Spleen (tissue), 11 donors: ENCODE measurements around the gene CDK5RAP3. TPM values are rescaled to one million over a fixed set of nuclear protein-coding genes. Genes with fewer than 3 reads are reported as not detected.

Experiments
- DNase-seq: peaks from one replicate; pipeline ENCODE4 v3.0.0-alpha.2; 2020
- H3K27ac ChIP-seq, 8 donors: fragments of 200-600 bp; sonication (generic) in 7 of 8; 1 replicate in 4 of 8; 2 replicates in 4 of 8; pipeline versions ENCODE4 v1.5.0 to v1.8.0; 2016 to 2021; ENCODE audit warnings: inconsistent platforms in 4 of 8, mild to moderate bottlenecking in 4 of 8, moderate library complexity in 1 of 8
- H3K27me3 ChIP-seq, 7 donors: fragments of 200-600 bp; sonication (generic) in 6 of 7; replicated peaks in 1 of 7; 1 replicate in 4 of 7; 2 replicates in 3 of 7; pipeline versions ENCODE4 v1.5.0 to v1.8.0; 2016 to 2021; ENCODE audit warnings: inconsistent platforms in 3 of 7, mild to moderate bottlenecking in 1 of 7
- H3K36me3 ChIP-seq, 6 donors: fragments of 200-600 bp; sonication (generic) in 5 of 6; 1 replicate in 4 of 6; 2 replicates in 2 of 6; pipeline versions ENCODE4 v1.5.0 to v1.8.0; 2016 to 2021; ENCODE audit warnings: inconsistent platforms in 2 of 6
- H3K4me1 ChIP-seq, 6 donors: fragments of 200-600 bp; sonication (generic) in 5 of 6; 1 replicate in 3 of 6; 2 replicates in 3 of 6; pipeline versions ENCODE4 v1.5.0 to v1.8.0; 2016 to 2021; ENCODE audit warnings: inconsistent platforms in 3 of 6
- H3K4me3 ChIP-seq, 8 donors: fragments of 200-600 bp; sonication (generic) in 7 of 8; 1 replicate in 4 of 8; 2 replicates in 4 of 8; pipeline versions ENCODE4 v1.5.0 to v1.8.0; 2016 to 2021; ENCODE audit warnings: inconsistent platforms in 4 of 8, mild to moderate bottlenecking in 4 of 8, moderate library complexity in 2 of 8
- H3K9me3 ChIP-seq, 8 donors: fragments of 200-600 bp; sonication (generic) in 7 of 8; 1 replicate in 4 of 8; 2 replicates in 4 of 8; pipeline versions ENCODE4 v1.5.0 to v1.8.0; 2016 to 2021; ENCODE audit warnings: inconsistent platforms in 4 of 8
- CTCF ChIP-seq, 11 experiments: fragments of 200-600 bp in 7 of 11; fragments of 450-650 bp in 4 of 11; sonication (generic) in 4 of 11; IDR thresholded peaks in 8 of 11; conservative IDR thresholded peaks in 3 of 11; 1 replicate in 7 of 11; 2 replicates in 4 of 11; pipeline versions ENCODE4 v1.4.0 to v1.8.0; 2016 to 2021; ENCODE audit warnings: antibody characterized with exemption in 11 of 11, inconsistent platforms in 4 of 11, mild to moderate bottlenecking in 1 of 11
- POLR2A ChIP-seq, 3 donors: fragments of 450-650 bp; IDR thresholded peaks; one replicate each; pipeline ENCODE4 v1.5.1; 2017; ENCODE audit warnings: antibody characterized with exemption in 3 of 3, mild to moderate bottlenecking in 1 of 3
- POLR2AphosphoS5 ChIP-seq, 3 donors: sonication (generic); formaldehyde crosslinking; IDR thresholded peaks; one replicate each; pipeline ENCODE4 v1.5.1; 2017; ENCODE audit warnings: antibody characterized with exemption in 3 of 3
- WGBS, 5 donors: extraction: QIAGEN DNeasy Blood & Tissue Kit in 3 of 5; methylation state at CpG; one replicate each; pipeline versions ENCODE4 v1.1.5 to v1.1.7; 2013 to 2018; 5-methylcytosine and 5-hydroxymethylcytosine counted together
- intact Hi-C: fragments of 100-400 bp; cut with DNase I; formaldehyde crosslinking; loops from one replicate; pipeline ENCODE4 v1.15.0; 2023; ENCODE audit warnings: low total_unique reads
- polyA plus RNA-seq, 3 donors: library from polyadenylated mRNA; stranded (reverse); fragments of 200-250 nt; gene quantifications; one replicate each; pipeline ENCODE4 v1.2.1, GENCODE V29; 2013
- total RNA-seq, 7 donors: library from RNA; depleted of rRNA in 3 of 7; stranded (reverse); fragments of >200 nt in 3 of 7; fragmentation: NEBNext Ultra II Directional in 4 of 7; extraction: Animal tissue kit (Norgen Biotek cat#: 25700) in 4 of 7; gene quantifications; one replicate each; pipeline versions ENCODE4 v1.1.0 to v1.2.1, GENCODE V29; 2016 to 2021
- donor health status: healthy with polysubstance abuse.
- donor health status: DM: no; HTN: no; CAD: no; lungs with moderate emphysema.
- donor health status: DM: no; HTN: no; CAD: no.
- donor health status: Bipolar disorder and iron deficiency.
- donor health status: healthy.
- donor health status: DM: no; HTN: no; CAD: no.
- donor health status: DM: yes; HTN: yes; CAD: no.

Gene CDK5RAP3
- total and polyA plus RNA-seq, 10 donors, result 216 to 1,020 (median 261) TPM

- Histone ChIP-seq H3K9me3 (no peaks in the 10 kb centered on the region), H3K27ac (no peak overlapping the region), H3K4me3 (no peak overlapping the region), H3K4me1 (peaks cover 8 to 36% (median 26%) of the 10 kb centered on the region in 6 donors), H3K36me3 (peaks cover 0 to 8% (median 6%) of the 10 kb centered on the region in 6 donors), H3K27me3 (no peaks in the 10 kb centered on the region)
- DNase-seq, result no peak
- intact Hi-C loops, result no loop called here
- WGBS, 5 donors, result 90 to 97% (median 94%) methylated on average over 5 of the region's 5 CpGs
- TF ChIP-seq CTCF (IDR thresholded peaks at IDR 0.05 in 8 of 11, conservative IDR thresholded peaks at IDR 0.05 in 3 of 11) (no peak), POLR2AphosphoS5 (IDR thresholded peaks at IDR 0.05) (no peak), POLR2A (IDR thresholded peaks at IDR 0.05) (no peak)
These were observed 2.1 kb upstream of the CDK5RAP3 start for GRCh38 chr17:47968836-47969235.

DNA sequence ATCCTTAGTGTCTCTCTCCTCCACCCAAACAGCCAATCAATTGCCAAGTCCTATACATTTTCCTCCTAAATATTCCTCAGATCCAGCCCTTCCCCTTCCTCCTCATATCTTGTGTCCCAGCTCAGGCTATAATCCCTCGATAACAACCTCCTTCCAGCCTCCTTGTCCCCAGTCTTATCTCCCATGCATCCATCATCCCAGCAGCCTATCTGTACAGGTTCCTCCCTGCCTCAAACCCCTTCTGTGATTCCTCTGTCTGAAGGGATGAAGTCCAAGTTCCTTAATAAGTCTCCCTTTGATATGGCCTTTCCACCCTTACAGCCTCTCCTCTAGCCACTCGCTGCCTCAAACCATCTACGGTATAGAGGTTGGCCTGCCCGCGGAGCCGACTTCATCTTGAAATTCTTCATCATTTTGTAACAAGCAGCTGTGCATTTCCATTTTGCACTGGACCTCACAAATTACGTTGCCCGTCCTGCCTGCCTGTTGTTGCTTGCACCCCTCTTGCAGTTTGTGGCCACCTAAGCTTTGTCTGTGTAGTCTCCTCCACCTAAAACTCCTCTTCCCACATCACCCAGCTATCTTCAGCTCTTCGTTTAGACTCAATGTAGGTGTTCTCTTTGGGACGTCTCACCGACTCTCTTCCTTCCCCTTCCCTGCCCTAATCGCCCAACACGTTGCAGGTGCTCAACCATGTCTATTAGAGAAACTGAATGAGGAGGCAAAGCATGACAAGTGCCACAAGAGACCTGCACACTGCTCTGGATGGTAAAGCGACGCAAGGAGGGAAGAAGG, 786 bp upstream of the CDK5RAP3 start:
- 38 to 51% (median 45%) methylated on average over 14 to 15 of the region's 15 CpGs for WGBS, 5 donors
- intact Hi-C loops, result no loop called here
- no peak for TF ChIP-seq POLR2A (IDR thresholded peaks at IDR 0.05)
- no peak for TF ChIP-seq CTCF (IDR thresholded peaks at IDR 0.05 in 8 of 11, conservative IDR thresholded peaks at IDR 0.05 in 3 of 11)
- no peak for TF ChIP-seq POLR2AphosphoS5 (IDR thresholded peaks at IDR 0.05)
- H3K9me3 ChIP-seq, result no peaks in the 10 kb centered on the region
- H3K4me1 ChIP-seq, result peaks cover 8 to 36% (median 26%) of the 10 kb centered on the region in 6 donors
- H3K36me3 ChIP-seq, result peaks cover 0 to 20% (median 19%) of the 10 kb centered on the region in 6 donors
- peak overlapping the region in 7 of 8 donors; percentile 36 to 94 (median 91) for H3K27ac ChIP-seq
- H3K4me3 ChIP-seq, result peak overlapping the region; percentile 89 to 99 (median 94)
- DNase-seq, result no peak
- no peaks in the 10 kb centered on the region for H3K27me3 ChIP-seq

- H3K4me3 ChIP-seq, result no peak overlapping the region
- peaks cover 8 to 38% (median 29%) of the 10 kb centered on the region in 6 donors for H3K4me1 ChIP-seq
- H3K27me3 ChIP-seq, result no peaks in the 10 kb centered on the region
- H3K27ac ChIP-seq, result no peak overlapping the region
- WGBS, 5 donors, result 93 to 99% (median 96%) methylated on average over 8 of the region's 8 CpGs
- DNase-seq, result no peak
- H3K36me3 ChIP-seq, result peaks cover 0 to 55% (median 53%) of the 10 kb centered on the region in 6 donors
- no peaks in the 10 kb centered on the region for H3K9me3 ChIP-seq
- intact Hi-C loops, result no loop called here
- no peak for TF ChIP-seq POLR2AphosphoS5 (IDR thresholded peaks at IDR 0.05)
- no peak for TF ChIP-seq POLR2A (IDR thresholded peaks at IDR 0.05)
- no peak for TF ChIP-seq CTCF (IDR thresholded peaks at IDR 0.05 in 8 of 11, conservative IDR thresholded peaks at IDR 0.05 in 3 of 11)
These were observed 2.6 kb downstream of the CDK5RAP3 start for GRCh38 chr17:47973541-47973940.

- Histone ChIP-seq H3K4me1 (peaks cover 5 to 38% (median 24%) of the 10 kb centered on the region in 6 donors), H3K36me3 (peaks cover 0 to 72% (median 70%) of the 10 kb centered on the region in 6 donors), H3K27me3 (no peaks in the 10 kb centered on the region), H3K9me3 (no peaks in the 10 kb centered on the region), H3K27ac (no peak overlapping the region), H3K4me3 (no peak overlapping the region)
- TF ChIP-seq POLR2A (IDR thresholded peaks at IDR 0.05) (no peak), POLR2AphosphoS5 (IDR thresholded peaks at IDR 0.05) (no peak), CTCF (IDR thresholded peaks at IDR 0.05 in 8 of 11, conservative IDR thresholded peaks at IDR 0.05 in 3 of 11) (no peak)
- intact Hi-C loops, result loop anchor here (5.0 kb wide), 1 partner anchor 42 kb away; no protein-coding TSS in a partner anchor
- 79 to 92% (median 88%) methylated on average over 15 of the region's 15 CpGs for WGBS, 5 donors
- no peak for DNase-seq
These were observed 4.4 kb downstream of the CDK5RAP3 start for GRCh38 chr17:47975189-47975822.
